ENCODE data around the gene GSK3A.

The GSK3A gene

DNA sequence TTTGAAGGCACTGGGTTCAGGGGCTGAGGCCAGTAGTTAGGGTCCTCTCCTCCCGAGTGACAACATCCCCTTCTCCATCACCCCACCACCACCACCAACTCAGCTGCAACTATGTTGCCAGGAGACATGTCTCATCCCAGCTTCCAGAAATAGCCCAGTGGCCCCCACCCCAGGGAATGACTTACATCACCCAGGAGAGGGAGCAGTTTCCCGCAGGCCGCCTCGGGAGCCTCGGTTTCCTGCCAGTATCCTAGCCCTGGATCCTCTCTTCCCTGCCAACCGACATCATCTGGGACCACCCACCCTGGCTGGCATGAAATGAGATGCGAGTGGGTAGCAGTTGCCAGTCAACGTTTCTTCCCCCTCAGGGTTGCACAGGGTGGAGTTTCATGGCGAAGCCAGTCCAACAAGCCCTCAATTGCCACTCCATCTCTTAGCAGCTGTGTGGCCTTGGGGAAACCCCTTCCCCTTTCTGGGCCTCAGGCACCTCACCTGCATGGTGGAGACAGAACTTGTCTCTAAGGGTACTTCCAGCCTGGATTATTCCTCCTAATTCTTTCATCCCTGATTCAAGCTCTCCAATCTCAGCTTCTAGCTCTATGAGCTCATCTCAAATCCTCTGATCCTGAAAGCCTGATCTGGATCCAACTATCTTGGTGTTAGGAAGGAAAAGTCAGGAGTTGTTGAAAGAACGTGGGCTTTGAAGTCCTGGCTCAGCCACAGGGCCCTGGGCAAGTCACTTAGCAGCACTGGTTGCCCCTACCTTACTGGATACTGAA is 3.9 kb upstream of the GSK3A start:
- H3K27ac ChIP-seq (ENCODE audit: low read depth, low read length, severe bottlenecking): peak overlapping the region; percentile 73
- WGBS, 2 experiments (ENCODE audit: insufficient coverage in 2 of 2): 64 to 67% methylated on average over 3 to 5 of the region's 10 CpGs
- no peak overlapping the region for H3K4me3 ChIP-seq (ENCODE audit: extremely low read depth, insufficient read depth, low read length, poor library complexity, severe bottlenecking)
- H3K9me3 ChIP-seq (ENCODE audit: control insufficient read depth, low read length): no peaks in the 10 kb centered on the region
- peaks cover 43% of the 10 kb centered on the region for H3K4me1 ChIP-seq (ENCODE audit: control insufficient read depth, insufficient read depth, low read length, poor library complexity, severe bottlenecking)
- H3K36me3 ChIP-seq (ENCODE audit: control insufficient read depth, insufficient read depth, low read length): peaks cover 43% of the 10 kb centered on the region

DNA sequence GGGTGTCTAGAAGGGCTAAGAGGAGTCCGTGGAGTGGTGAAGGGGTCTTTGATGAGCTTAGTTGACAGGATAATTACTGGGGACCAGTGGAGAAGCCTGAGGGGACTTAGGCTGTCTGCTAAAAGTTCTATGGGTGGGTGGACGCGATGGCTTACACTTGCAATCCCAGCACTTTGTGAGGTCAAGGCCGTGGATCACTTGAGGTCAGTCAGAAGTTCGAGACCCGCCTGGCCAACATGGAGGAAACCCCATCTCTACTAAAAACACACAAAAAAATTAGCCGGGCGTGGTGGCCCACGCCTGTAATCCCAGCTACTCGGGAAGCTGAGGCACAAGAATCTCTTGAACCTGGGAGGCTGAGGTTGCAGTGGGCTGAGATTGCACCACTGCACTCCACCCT is 2.8 kb upstream of the GSK3A start:
- 92 to 95% methylated on average over 8 to 10 of the region's 10 CpGs for WGBS, 2 experiments (ENCODE audit: insufficient coverage in 2 of 2)
- Histone ChIP-seq H3K9me3 (ENCODE audit: control insufficient read depth, low read length) (no peaks in the 10 kb centered on the region), H3K36me3 (ENCODE audit: control insufficient read depth, insufficient read depth, low read length) (peaks cover 40% of the 10 kb centered on the region), H3K27ac (ENCODE audit: low read depth, low read length, severe bottlenecking) (peak overlapping the region; percentile 58), H3K4me1 (ENCODE audit: control insufficient read depth, insufficient read depth, low read length, poor library complexity, severe bottlenecking) (peaks cover 39% of the 10 kb centered on the region), H3K4me3 (ENCODE audit: extremely low read depth, insufficient read depth, low read length, poor library complexity, severe bottlenecking) (no peak overlapping the region)

DNA sequence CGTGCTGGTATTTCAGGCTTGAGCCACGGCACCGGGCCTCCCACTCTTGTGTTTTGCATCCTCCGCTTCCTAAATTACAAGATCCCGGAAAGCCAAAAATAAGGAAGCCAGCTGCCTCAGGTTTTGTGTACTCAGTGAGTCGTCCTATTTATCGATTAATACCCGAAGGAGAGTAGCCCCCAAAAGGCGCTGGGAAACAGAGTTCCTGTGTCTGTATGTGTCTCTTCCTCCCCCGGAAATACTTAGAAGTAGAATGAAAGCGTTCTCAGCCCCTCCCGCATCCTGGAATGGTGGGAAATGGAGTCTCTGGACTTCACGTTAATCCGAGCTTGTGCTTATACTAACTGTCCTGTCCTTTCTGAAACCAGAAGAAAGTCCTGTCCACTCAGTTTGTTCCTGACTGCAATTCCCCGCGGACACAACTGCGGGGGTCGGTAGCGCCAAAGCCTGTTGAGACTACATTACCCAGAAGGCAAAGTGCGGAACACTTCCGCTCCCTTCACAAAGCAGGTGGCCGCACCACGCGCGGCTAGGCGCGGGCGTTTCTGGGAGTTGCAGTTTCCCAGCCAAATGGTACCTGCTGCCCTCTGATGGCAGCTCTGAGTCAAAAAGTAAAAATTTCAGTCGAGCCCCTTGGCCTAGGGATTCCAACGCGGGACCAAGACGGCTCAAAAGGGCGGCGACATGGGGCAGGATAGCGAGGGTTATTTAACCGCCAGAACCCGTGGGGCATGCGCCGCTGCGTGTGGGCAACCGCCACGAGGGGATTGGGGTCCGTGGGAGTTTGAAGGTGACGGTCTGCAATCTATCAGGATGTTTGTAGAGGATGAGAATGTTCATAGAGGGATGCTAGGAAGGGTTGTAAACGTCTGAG is 2.2 kb upstream of the GSK3A start:
- WGBS, 2 experiments (ENCODE audit: insufficient coverage in 2 of 2): 16 to 17% methylated on average over 37 to 38 of the region's 45 CpGs
- H3K36me3 ChIP-seq (ENCODE audit: control insufficient read depth, insufficient read depth, low read length): peaks cover 40% of the 10 kb centered on the region
- no peaks in the 10 kb centered on the region for H3K9me3 ChIP-seq (ENCODE audit: control insufficient read depth, low read length)
- peak overlapping the region; percentile 58 for H3K4me3 ChIP-seq (ENCODE audit: extremely low read depth, insufficient read depth, low read length, poor library complexity, severe bottlenecking)
- peak overlapping the region; percentile 58 for H3K27ac ChIP-seq (ENCODE audit: low read depth, low read length, severe bottlenecking)
- H3K4me1 ChIP-seq (ENCODE audit: control insufficient read depth, insufficient read depth, low read length, poor library complexity, severe bottlenecking): peaks cover 39% of the 10 kb centered on the region

DNA sequence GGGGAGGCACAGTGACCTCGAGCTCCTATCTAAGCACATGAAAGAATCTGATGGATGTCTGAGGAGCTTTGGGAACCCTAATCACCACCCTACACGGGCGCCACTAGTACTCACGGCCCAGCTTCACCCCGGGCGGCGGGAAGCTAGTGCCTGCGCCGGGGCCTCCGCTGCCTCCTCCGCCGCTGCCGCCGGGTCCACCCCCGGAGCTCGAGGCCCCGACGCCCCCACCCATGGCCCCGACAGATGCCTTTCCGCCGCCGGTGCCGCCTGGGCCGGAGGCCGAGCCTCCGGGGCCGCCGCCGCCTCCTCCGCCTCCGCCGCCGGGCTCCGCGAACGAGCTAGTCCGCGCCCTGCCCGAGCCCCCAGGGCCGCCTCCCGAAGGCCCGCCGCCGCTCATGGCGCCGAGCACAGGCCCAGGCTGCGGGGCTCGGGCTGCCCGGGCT is 312 bp downstream of the GSK3A start:
- peak overlapping the region; percentile 23 for H3K27ac ChIP-seq (ENCODE audit: low read depth, low read length, severe bottlenecking)
- no peaks in the 10 kb centered on the region for H3K9me3 ChIP-seq (ENCODE audit: control insufficient read depth, low read length)
- peaks cover 37% of the 10 kb centered on the region for H3K36me3 ChIP-seq (ENCODE audit: control insufficient read depth, insufficient read depth, low read length)
- WGBS, 2 experiments (ENCODE audit: insufficient coverage in 2 of 2): 0 to 1% methylated on average over 44 to 47 of the region's 49 CpGs
- peaks cover 20% of the 10 kb centered on the region for H3K4me1 ChIP-seq (ENCODE audit: control insufficient read depth, insufficient read depth, low read length, poor library complexity, severe bottlenecking)
- H3K4me3 ChIP-seq (ENCODE audit: extremely low read depth, insufficient read depth, low read length, poor library complexity, severe bottlenecking): peak overlapping the region; percentile 71

DNA sequence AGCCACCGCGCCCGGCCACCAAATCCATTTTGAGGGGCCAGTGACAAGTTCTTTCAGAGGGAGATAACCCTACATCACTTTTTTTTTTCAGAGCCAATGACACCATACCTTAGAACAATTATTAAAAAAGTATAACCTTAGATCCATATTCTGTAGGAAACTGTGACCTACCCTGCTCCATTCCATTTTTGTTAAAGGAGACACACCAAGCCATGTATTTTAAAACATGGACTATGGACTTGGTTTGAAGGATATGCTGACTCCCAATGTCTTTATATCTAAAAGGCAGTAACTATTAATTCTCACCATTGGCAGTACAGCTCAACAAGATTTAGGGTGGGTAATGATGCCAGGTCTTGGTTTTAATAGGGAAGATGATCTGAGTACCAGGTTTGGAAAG is 1.1 kb downstream of the GSK3A start:
- H3K4me3 ChIP-seq (ENCODE audit: extremely low read depth, insufficient read depth, low read length, poor library complexity, severe bottlenecking): peak overlapping the region; percentile 71
- no peak overlapping the region for H3K27ac ChIP-seq (ENCODE audit: low read depth, low read length, severe bottlenecking)

DNA sequence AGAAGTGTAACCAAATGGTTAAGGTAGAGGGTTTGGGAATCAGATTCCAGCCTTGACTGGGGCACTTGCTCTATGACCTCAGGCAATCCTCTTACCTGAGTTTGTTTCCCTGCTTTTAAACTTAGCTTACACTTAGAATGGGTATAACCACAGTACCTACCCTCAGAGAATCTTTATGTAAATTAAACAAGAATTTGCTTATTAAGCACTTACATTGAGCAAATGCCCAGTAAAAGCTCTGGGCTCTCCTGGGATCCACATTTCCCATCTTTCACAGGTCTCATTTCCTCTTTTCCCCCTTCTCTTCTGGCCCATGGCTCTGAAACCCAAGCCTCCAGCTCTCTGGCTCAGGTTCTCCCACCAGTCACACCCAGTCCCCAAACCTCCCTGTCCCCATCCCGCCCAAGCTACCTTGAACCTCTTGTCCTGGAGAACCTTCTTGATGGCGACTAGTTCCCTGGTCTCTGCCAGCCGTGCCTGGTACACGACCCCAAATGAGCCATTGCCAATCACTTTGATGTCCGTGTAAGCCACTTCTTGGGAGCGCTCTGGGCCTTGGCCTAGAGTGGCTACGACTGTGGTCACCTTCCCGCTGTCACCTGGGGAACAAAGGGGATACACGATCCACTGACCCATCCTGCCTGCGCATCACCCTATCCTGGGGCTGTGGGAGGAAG is 2.7 kb downstream of the GSK3A start:
- H3K9me3 ChIP-seq (ENCODE audit: control insufficient read depth, low read length): no peaks in the 10 kb centered on the region
- H3K27ac ChIP-seq (ENCODE audit: low read depth, low read length, severe bottlenecking): no peak overlapping the region
- peaks cover 54% of the 10 kb centered on the region for H3K36me3 ChIP-seq (ENCODE audit: control insufficient read depth, insufficient read depth, low read length)
- WGBS, 2 experiments (ENCODE audit: insufficient coverage in 2 of 2): 95 to 99% methylated on average over 6 to 9 of the region's 10 CpGs
- H3K4me1 ChIP-seq (ENCODE audit: control insufficient read depth, insufficient read depth, low read length, poor library complexity, severe bottlenecking): peaks cover 7% of the 10 kb centered on the region
- no peak overlapping the region for H3K4me3 ChIP-seq (ENCODE audit: extremely low read depth, insufficient read depth, low read length, poor library complexity, severe bottlenecking)

More for the DNA sequence above, 1.1 kb downstream of the GSK3A start:
- H3K36me3 ChIP-seq (ENCODE audit: control insufficient read depth, insufficient read depth, low read length): peaks cover 39% of the 10 kb centered on the region
- peaks cover 12% of the 10 kb centered on the region for H3K4me1 ChIP-seq (ENCODE audit: control insufficient read depth, insufficient read depth, low read length, poor library complexity, severe bottlenecking)
- no peaks in the 10 kb centered on the region for H3K9me3 ChIP-seq (ENCODE audit: control insufficient read depth, low read length)
- WGBS, 2 experiments (ENCODE audit: insufficient coverage in 2 of 2): 96 to 100% methylated on average over 3 of the region's 3 CpGs

DNA sequence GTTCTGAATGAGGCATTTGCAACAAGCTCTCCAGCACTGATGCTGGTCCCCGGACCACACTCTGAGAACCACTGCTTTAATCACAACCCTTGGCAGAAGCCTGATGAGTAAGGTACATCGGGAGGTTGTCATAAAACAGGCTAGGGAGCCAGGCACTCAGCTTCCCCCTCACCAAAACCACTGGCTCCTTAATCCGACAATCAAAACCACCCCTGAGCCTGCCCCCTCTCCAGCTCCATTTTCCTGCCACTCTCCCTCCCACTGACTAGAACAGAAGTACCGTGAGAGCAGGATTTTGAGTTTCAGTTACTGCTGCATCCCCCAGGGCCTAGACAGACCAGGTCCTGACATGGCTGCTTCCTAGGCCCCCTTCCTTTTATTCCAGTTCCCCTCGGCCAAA is 7.2 kb downstream of the GSK3A start:
- 88 to 92% methylated on average over 4 to 5 of the region's 5 CpGs for WGBS, 2 experiments (ENCODE audit: insufficient coverage in 2 of 2)
- H3K4me1 ChIP-seq (ENCODE audit: control insufficient read depth, insufficient read depth, low read length, poor library complexity, severe bottlenecking): no peaks in the 10 kb centered on the region
- H3K36me3 ChIP-seq (ENCODE audit: control insufficient read depth, insufficient read depth, low read length): peaks cover 90% of the 10 kb centered on the region
- no peaks in the 10 kb centered on the region for H3K9me3 ChIP-seq (ENCODE audit: control insufficient read depth, low read length)
- H3K4me3 ChIP-seq (ENCODE audit: extremely low read depth, insufficient read depth, low read length, poor library complexity, severe bottlenecking): no peak overlapping the region
- H3K27ac ChIP-seq (ENCODE audit: low read depth, low read length, severe bottlenecking): no peak overlapping the region

DNA sequence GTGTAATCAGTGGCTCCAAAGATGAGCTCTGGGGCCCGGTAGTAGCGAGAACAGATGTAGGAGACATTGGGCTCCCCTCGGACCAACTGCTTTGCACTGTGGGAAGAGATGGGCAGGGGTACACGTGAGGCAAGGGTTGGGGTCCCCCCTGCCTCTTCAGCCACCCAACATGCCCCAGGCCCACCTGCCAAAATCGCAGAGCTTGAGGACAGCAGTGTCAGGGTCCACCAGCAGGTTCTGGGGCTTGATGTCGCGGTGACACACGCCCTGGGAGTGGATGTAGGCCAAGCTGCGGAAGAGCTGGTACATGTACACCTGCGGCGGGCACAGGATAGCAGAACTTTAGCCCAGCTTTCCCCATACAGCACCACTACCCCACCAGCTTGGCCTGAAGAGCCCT is 8.0 kb downstream of the GSK3A start:
- 97 to 100% methylated on average over 6 to 7 of the region's 11 CpGs for WGBS, 2 experiments (ENCODE audit: insufficient coverage in 2 of 2)
- no peaks in the 10 kb centered on the region for H3K9me3 ChIP-seq (ENCODE audit: control insufficient read depth, low read length)
- peaks cover 90% of the 10 kb centered on the region for H3K36me3 ChIP-seq (ENCODE audit: control insufficient read depth, insufficient read depth, low read length)
- peaks cover 5% of the 10 kb centered on the region for H3K4me1 ChIP-seq (ENCODE audit: control insufficient read depth, insufficient read depth, low read length, poor library complexity, severe bottlenecking)
- H3K27ac ChIP-seq (ENCODE audit: low read depth, low read length, severe bottlenecking): no peak overlapping the region
- H3K4me3 ChIP-seq (ENCODE audit: extremely low read depth, insufficient read depth, low read length, poor library complexity, severe bottlenecking): no peak overlapping the region

DNA sequence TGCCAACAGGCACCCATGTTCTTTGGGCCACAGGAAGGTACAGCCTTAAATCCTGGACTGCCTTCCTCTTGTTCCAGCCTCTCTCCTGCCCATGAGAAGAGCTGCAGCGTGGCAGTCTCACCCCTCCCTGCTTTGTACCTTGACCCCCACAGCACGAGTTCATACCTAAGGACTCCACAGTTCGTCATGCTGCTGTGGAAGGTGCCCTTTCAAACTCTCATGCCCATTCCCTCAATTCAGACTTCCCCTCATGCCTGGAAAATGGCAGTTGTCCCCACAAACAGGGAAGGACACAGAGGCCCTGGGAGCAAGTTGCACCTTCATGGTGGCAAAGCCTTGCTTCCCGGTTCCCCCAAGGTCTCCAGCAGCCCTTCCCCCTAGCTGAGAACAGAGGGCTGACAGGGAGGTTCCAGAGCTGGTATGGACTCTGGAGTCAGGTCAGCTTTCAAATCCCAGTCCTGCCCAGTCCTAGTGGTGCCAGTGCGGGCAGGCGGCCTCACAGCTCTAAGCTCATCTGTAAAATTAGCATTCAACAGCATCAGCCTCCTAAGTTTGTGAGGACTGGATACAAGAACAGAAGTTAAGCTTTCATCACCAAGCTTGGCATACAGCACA is 8.6 kb downstream of the GSK3A start:
- Histone ChIP-seq H3K4me3 (ENCODE audit: extremely low read depth, insufficient read depth, low read length, poor library complexity, severe bottlenecking) (no peak overlapping the region), H3K27ac (ENCODE audit: low read depth, low read length, severe bottlenecking) (no peak overlapping the region), H3K36me3 (ENCODE audit: control insufficient read depth, insufficient read depth, low read length) (peaks cover 89% of the 10 kb centered on the region), H3K9me3 (ENCODE audit: control insufficient read depth, low read length) (no peaks in the 10 kb centered on the region), H3K4me1 (ENCODE audit: control insufficient read depth, insufficient read depth, low read length, poor library complexity, severe bottlenecking) (peaks cover 5% of the 10 kb centered on the region)
- WGBS, 2 experiments (ENCODE audit: insufficient coverage in 2 of 2): 94 to 100% methylated on average over 2 to 6 of the region's 6 CpGs

DNA sequence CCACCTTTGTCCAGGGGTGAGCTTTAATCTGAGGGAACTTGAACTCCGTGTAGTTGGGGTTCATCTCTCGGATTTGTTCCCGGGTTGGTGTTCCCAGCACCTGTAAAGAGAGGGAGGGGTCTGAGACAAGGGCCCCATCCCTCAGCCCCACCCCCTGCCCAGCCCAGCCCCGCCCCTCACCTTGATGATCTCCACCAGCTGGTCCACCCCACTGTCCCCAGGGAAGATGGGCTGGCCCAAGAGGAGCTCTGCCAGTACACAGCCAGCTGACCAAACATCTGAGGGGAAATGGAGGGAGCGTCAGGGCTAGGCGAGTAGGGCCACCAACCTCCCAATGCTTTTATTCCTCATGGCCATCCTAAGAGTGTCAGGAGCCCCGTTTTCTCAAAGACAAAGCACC is 9.3 kb downstream of the GSK3A start:
- H3K9me3 ChIP-seq (ENCODE audit: control insufficient read depth, low read length): no peaks in the 10 kb centered on the region
- H3K4me1 ChIP-seq (ENCODE audit: control insufficient read depth, insufficient read depth, low read length, poor library complexity, severe bottlenecking): peaks cover 5% of the 10 kb centered on the region
- H3K27ac ChIP-seq (ENCODE audit: low read depth, low read length, severe bottlenecking): no peak overlapping the region
- 90 to 100% methylated on average over 3 to 4 of the region's 7 CpGs for WGBS, 2 experiments (ENCODE audit: insufficient coverage in 2 of 2)
- H3K36me3 ChIP-seq (ENCODE audit: control insufficient read depth, insufficient read depth, low read length): peaks cover 91% of the 10 kb centered on the region
- H3K4me3 ChIP-seq (ENCODE audit: extremely low read depth, insufficient read depth, low read length, poor library complexity, severe bottlenecking): no peak overlapping the region
